Fibroblast of lung (primary cell): ENCODE results near the gene GABRB3.

Source experiments
- CTCF ChIP-seq, 2 donors: IDR thresholded peaks in 1 of 2; conservative IDR thresholded peaks in 1 of 2; 1 replicate in 1 of 2; 2 replicates in 1 of 2; pipeline ENCODE4 v1.5.1; 2011 to 2012; ENCODE audit warnings: low read length in 2 of 2, control low read depth in 1 of 2, inconsistent platforms in 1 of 2, low read depth in 1 of 2, mild to moderate bottlenecking in 1 of 2
- EZH2 ChIP-seq: IDR thresholded peaks from 2 replicates; pipeline ENCODE4 v1.5.1; 2012; ENCODE audit warnings: low read length, control low read depth, mild to moderate bottlenecking; ENCODE audit errors: missing control alignments

GRCh38 chr15:26697913-26698312, 75.0 kb downstream of the GABRB3 start:
- TF ChIP-seq CTCF (conservative IDR thresholded peaks at IDR 0.05 in 1 of 2, IDR thresholded peaks at IDR 0.05 in 1 of 2; ENCODE audit: low read depth in 1 of 2, low read length in 2 of 2) (no peak), EZH2 (no peak)
